Measurements from ENCODE around the gene DNAH2. TPM values are rescaled to one million over a fixed set of nuclear protein-coding genes. Genes with fewer than 3 reads are reported as not detected.

The DNAH2 gene
- total and polyA plus RNA-seq, 2 of the 4 experiments (the other 2 are of a cell fraction) = under 0.01 to 0.02 TPM

DNA sequence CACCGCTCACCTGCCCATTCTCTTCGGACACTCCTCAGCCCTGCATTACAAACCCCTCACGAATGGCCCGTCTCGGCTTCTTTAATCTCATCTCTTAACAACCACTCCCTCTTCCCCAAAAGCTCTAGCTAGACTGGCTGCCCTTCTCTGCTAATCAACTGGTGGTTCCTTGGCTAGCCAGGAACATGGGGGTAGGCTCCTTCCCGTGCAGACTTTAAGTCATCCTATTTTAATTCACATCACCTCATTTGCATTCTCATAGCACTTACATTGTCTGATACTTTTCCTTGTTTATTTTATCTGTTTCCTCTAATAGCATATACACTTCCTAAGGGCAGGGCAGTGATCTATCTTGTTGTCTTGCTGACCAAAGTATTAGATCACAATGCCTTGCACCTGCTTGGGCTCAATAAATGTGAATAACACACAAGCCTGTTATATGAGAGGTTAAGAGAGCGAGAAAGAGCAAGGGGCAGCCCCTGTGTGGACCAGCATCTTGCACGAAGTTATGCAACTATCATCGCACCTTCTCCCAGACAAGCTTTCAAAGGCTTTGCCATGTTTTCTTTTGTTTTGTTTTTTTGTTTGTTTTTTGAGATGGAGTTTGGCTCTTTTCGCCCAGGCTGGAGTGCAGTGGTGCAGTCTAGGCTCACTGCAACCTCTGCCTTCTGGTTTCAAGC is 40.0 kb upstream of the DNAH2 start:
- H2BK5ac ChIP-seq (ENCODE audit: low read depth, low read length, poor library complexity, severe bottlenecking) = no peak overlapping the region
- no peak overlapping the region for H2BK15ac ChIP-seq (ENCODE audit: low read depth, low read length)
- in situ Hi-C loops (cut with MboI; ENCODE audit: low sequenced_read_pairs) = no loop called here
- no peaks in the 10 kb centered on the region; the same call in 1 of the 2 replicates for H3K9me1 ChIP-seq (ENCODE audit: insufficient read depth, low read length)
- dilution Hi-C loops (cut with HindIII; ENCODE audit: low sequenced_read_pairs, unreplicated experiment) = no loop called here
- no peak overlapping the region for H4K5ac ChIP-seq (ENCODE audit: low read depth, low read length)
- POLR2A ChIA-PET (ENCODE audit: unreplicated experiment) = no interaction called here
- no peak overlapping the region for H2AK5ac ChIP-seq (ENCODE audit: low read depth, low read length)
- 86% methylated on average over 6 of the region's 10 CpGs; no CpG with 5 or more reads in 1 of the 2 experiments for WGBS, 2 experiments (ENCODE audit: extremely low coverage in 2 of 2, insufficient read length in 1 of 2)
- H3K4me2 ChIP-seq (ENCODE audit: low read depth, low read length) = no peak overlapping the region
- no peak overlapping the region for H4K8ac ChIP-seq (ENCODE audit: low read depth in 2 of 2, low read length in 2 of 2)
- no peak overlapping the region for H2BK120ac ChIP-seq (ENCODE audit: low read depth, low read length)
- H3K4me3 ChIP-seq (ENCODE audit: insufficient read depth, low read depth, low read length) = no peak overlapping the region
- H3K79me1 ChIP-seq (ENCODE audit: low read depth in 1 of 2, low read length in 2 of 2) = peaks cover 7 to 36% of the 10 kb centered on the region in 2 experiments; a peak in 3 of 4 replicates
- intact Hi-C loops (cut with micrococcal nuclease) = no loop called here
- CTCF ChIA-PET = no interaction called here
- H4K91ac ChIP-seq (ENCODE audit: insufficient read depth, low read depth, low read length) = no peak overlapping the region
- H3K56ac ChIP-seq (ENCODE audit: extremely low read depth, insufficient read depth, low read length) = no peak overlapping the region
- no peaks in the 10 kb centered on the region for H3K27me3 ChIP-seq (ENCODE audit: control insufficient read depth, insufficient read depth, low read length)
- H3K27ac ChIP-seq (ENCODE audit: insufficient read depth, low read length) = no peak overlapping the region
- H3K4me1 ChIP-seq (ENCODE audit: control insufficient read depth, insufficient read depth, low read length) = no peaks in the 10 kb centered on the region
- no peak overlapping the region for H2BK20ac ChIP-seq (ENCODE audit: low read depth, low read length)
- no peak for ATAC-seq (ENCODE audit: low read depth)
- H3K18ac ChIP-seq (ENCODE audit: low read depth, low read length) = no peak overlapping the region
- H3K23ac ChIP-seq (ENCODE audit: low read depth, low read length) = no peak overlapping the region
- H2AFZ ChIP-seq (replicated peaks; ENCODE audit: low read length, poor library complexity) = no peak overlapping the region
- DNase-seq = no peak
- TF ChIP-seq BHLHE40 (IDR thresholded peaks at IDR 0.05; ENCODE audit: low read depth, low read length) = no peak
- no peak for TF ChIP-seq CEBPB (IDR thresholded peaks at IDR 0.05; ENCODE audit: low read depth, low read length)
- TF ChIP-seq POLR2A (IDR thresholded peaks at IDR 0.05; ENCODE audit: low read depth, low read length) = no peak
- no peak for TF ChIP-seq RFX5 (IDR thresholded peaks at IDR 0.05; ENCODE audit: low read depth, low read length)
- no peak for TF ChIP-seq MAZ (IDR thresholded peaks at IDR 0.05; ENCODE audit: borderline replicate concordance, low read depth, low read length)
- no peak for TF ChIP-seq CHD1 (IDR thresholded peaks at IDR 0.05; ENCODE audit: low read depth, low read length)
- no peak for TF ChIP-seq FOS (IDR thresholded peaks at IDR 0.05; ENCODE audit: low read depth, low read length)
- no peak for TF ChIP-seq RCOR1 (IDR thresholded peaks at IDR 0.05; ENCODE audit: insufficient replicate concordance, low read length)
- no peak for TF ChIP-seq NFE2L2 (IDR thresholded peaks at IDR 0.05; ENCODE audit: low read depth, low read length)
- no peak for TF ChIP-seq MAFK (IDR thresholded peaks at IDR 0.05; ENCODE audit: low read depth, low read length)
- TF ChIP-seq, protein P1, sequence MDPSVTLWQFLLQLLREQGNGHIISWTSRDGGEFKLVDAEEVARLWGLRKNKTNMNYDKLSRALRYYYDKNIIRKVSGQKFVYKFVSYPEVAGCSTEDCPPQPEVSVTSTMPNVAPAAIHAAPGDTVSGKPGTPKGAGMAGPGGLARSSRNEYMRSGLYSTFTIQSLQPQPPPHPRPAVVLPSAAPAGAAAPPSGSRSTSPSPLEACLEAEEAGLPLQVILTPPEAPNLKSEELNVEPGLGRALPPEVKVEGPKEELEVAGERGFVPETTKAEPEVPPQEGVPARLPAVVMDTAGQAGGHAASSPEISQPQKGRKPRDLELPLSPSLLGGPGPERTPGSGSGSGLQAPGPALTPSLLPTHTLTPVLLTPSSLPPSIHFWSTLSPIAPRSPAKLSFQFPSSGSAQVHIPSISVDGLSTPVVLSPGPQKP (IDR thresholded peaks at IDR 0.05; ENCODE audit: borderline replicate concordance, low read depth, low read length) = no peak
- TF ChIP-seq RAD21 (IDR thresholded peaks at IDR 0.05; ENCODE audit: low read length) = no peak
- TF ChIP-seq, protein P2, sequence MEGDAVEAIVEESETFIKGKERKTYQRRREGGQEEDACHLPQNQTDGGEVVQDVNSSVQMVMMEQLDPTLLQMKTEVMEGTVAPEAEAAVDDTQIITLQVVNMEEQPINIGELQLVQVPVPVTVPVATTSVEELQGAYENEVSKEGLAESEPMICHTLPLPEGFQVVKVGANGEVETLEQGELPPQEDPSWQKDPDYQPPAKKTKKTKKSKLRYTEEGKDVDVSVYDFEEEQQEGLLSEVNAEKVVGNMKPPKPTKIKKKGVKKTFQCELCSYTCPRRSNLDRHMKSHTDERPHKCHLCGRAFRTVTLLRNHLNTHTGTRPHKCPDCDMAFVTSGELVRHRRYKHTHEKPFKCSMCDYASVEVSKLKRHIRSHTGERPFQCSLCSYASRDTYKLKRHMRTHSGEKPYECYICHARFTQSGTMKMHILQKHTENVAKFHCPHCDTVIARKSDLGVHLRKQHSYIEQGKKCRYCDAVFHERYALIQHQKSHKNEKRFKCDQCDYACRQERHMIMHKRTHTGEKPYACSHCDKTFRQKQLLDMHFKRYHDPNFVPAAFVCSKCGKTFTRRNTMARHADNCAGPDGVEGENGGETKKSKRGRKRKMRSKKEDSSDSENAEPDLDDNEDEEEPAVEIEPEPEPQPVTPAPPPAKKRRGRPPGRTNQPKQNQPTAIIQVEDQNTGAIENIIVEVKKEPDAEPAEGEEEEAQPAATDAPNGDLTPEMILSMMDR (conservative IDR thresholded peaks at IDR 0.05; ENCODE audit: low read depth, low read length) = no peak
- TF ChIP-seq, protein P3, sequence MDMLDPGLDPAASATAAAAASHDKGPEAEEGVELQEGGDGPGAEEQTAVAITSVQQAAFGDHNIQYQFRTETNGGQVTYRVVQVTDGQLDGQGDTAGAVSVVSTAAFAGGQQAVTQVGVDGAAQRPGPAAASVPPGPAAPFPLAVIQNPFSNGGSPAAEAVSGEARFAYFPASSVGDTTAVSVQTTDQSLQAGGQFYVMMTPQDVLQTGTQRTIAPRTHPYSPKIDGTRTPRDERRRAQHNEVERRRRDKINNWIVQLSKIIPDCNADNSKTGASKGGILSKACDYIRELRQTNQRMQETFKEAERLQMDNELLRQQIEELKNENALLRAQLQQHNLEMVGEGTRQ (IDR thresholded peaks at IDR 0.05; ENCODE audit: low read depth, low read length) = no peak
- no peak for TF ChIP-seq SMC3 (IDR thresholded peaks at IDR 0.05; ENCODE audit: low read depth, low read length)
- no peak for TF ChIP-seq MXI1 (IDR thresholded peaks at IDR 0.05; ENCODE audit: borderline replicate concordance, low read depth, low read length)
- H2AK9ac ChIP-seq (replicated peaks; ENCODE audit: low read depth, low read length, poor library complexity) = no peak overlapping the region
- H3K4ac ChIP-seq (ENCODE audit: low read depth, low read length) = no peak overlapping the region
- H3K36me3 ChIP-seq (ENCODE audit: control insufficient read depth, insufficient read depth, low read length) = peaks cover 26% of the 10 kb centered on the region
- BruUV-seq (replicated peaks) = no TSS peak
- peaks cover 9% of the 10 kb centered on the region for H3K9me3 ChIP-seq (ENCODE audit: control insufficient read depth, insufficient read depth, low read length)
- no peak overlapping the region for H3K14ac ChIP-seq (replicated peaks; ENCODE audit: low read depth, low read length)
- no peak overlapping the region for H3K9ac ChIP-seq (ENCODE audit: low read depth, low read length)
- peaks cover 3% of the 10 kb centered on the region; the same call in 1 of the 2 replicates for H4K20me1 ChIP-seq (ENCODE audit: insufficient read depth, low read length)
